Measurements from ENCODE around the gene ATXN7.

DNA sequence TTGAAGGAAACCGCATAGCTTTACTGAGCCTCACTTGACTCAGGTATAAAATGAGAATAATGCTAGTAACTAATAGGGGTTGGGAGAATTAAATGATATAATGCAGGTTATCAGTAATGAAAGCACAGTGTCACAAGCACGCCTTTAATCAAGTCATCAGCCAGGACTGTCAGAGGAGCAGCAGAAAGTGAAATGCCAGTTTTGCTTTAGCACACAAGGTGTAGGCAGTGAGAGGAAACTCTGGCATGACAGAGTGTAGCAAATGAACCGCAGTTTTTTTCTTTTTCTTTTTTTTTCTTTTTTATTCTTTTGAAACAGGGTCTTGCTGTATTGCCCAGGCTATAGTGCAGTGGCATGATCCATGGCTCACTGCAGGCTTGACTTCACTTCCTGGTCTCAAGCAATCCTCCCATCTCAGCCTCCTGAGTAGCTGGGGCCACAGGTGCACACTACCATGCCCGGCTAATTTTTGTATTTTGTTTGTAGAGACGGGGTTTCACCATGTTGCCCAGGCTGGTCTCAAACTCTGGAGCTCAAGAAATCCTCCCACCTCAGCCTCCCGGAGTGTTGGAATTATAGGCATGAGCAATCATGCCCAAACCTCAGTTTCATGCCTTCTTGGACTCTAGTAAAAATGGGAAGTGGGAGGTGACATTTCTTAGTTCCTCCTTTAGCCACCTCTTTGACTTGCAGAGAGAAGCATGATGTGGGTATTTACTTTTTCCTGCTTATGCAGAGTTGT, 58.2 kb downstream of the ATXN7 start:
- TF ChIP-seq, protein P1, sequence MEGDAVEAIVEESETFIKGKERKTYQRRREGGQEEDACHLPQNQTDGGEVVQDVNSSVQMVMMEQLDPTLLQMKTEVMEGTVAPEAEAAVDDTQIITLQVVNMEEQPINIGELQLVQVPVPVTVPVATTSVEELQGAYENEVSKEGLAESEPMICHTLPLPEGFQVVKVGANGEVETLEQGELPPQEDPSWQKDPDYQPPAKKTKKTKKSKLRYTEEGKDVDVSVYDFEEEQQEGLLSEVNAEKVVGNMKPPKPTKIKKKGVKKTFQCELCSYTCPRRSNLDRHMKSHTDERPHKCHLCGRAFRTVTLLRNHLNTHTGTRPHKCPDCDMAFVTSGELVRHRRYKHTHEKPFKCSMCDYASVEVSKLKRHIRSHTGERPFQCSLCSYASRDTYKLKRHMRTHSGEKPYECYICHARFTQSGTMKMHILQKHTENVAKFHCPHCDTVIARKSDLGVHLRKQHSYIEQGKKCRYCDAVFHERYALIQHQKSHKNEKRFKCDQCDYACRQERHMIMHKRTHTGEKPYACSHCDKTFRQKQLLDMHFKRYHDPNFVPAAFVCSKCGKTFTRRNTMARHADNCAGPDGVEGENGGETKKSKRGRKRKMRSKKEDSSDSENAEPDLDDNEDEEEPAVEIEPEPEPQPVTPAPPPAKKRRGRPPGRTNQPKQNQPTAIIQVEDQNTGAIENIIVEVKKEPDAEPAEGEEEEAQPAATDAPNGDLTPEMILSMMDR (conservative IDR thresholded peaks at IDR 0.05; ENCODE audit: low read depth, low read length), result no peak
- no peak for TF ChIP-seq EZH2 (IDR thresholded peaks at IDR 0.05; ENCODE audit: low read length, unreplicated experiment)
